OCI-LY1 (cell line): ENCODE results near the gene LATS2.

ENCODE experiments used
- CTCF ChIP-seq: fragments of 200-600 bp; sonication (generic), shearing (Covaris generic); IDR thresholded peaks from 2 replicates; pipeline ENCODE4 v1.5.1; 2017; ENCODE audit warnings: mild to moderate bottlenecking, antibody characterized with exemption, low read length, moderate library complexity, mixed read lengths
- EZH2 ChIP-seq: fragments of 200-600 bp; sonication (generic), shearing (Covaris generic); IDR thresholded peaks from 2 replicates; pipeline ENCODE4 v1.8.0; 2017; ENCODE audit warnings: borderline replicate concordance, mixed run types, mild to moderate bottlenecking, antibody characterized with exemption, low read length, moderate library complexity, mixed read lengths

- no peak for TF ChIP-seq CTCF
- no peak for TF ChIP-seq EZH2
Measured at GRCh38 chr13:21053231-21053630, 8.2 kb downstream of the LATS2 start.
